HG03159 (cell line): Measurements from ENCODE around the gene CHD5.
"Not testable (repeated sequence)": the region's sequence is repeated elsewhere in the genome, so short reads cannot be mapped to it uniquely, and the experiment has no call there.

Experiments
- ATAC-seq: cut with Tn5 transposase; IDR thresholded peaks from one replicate; pipeline ENCODE4 v1.9.1; 2021; ENCODE audit warnings: mild to moderate bottlenecking, moderate library complexity; ENCODE audit not compliant: unreplicated experiment

CHD5 gene

DNA sequence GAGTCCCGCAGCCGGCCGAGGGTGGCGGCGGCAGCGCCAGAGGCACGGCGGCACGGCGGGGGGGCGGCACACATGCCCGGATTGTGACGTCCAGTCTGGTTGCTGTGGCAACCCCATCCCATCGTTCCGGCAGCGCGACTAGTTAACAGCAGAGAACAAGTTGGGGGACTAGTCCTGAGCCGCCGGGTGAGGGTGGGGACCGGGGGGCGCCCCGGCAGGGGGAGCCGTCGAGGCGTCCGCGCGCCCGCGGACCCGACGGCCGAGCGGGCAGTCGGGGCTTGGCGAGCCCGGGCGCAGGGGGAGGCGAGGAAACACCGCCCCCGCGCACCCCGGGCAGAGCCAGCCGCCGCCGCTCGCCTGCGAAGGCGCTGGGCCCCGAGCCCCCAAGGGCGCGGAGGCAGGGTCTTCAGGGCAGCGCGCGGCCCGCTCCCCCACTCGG lies at the start of gene CHD5:
TSS of gene CHD5 (minus strand) at position 54 of the 439 bp plus-strand sequence. CDS start 298 bp downstream, outside the sequence.
- ATAC-seq = no peak

GRCh38 chr1:6225651-6226050 lies 45.5 kb upstream of the CHD5 start:
- no peak for ATAC-seq

DNA sequence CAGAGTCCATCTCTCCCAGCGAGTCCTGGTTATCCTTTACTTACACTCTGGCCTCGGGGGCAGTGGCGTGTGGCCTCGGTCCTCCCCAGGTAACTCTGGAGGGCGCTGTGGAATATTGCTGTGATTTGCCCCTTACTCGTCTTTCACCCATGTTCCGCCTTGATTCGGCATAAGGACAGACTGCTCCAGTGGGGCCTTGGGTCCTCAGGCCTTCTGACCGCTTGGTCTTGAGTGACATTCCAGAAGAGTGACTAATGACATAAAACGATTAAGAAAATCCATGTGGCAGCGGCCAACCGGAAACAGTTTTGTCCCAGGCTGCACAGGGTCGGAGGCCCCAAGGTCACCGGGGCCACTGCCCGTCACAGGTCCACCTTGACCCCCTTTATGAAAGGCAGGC lies 44.6 kb upstream of the CHD5 start:
- ATAC-seq = no peak

DNA sequence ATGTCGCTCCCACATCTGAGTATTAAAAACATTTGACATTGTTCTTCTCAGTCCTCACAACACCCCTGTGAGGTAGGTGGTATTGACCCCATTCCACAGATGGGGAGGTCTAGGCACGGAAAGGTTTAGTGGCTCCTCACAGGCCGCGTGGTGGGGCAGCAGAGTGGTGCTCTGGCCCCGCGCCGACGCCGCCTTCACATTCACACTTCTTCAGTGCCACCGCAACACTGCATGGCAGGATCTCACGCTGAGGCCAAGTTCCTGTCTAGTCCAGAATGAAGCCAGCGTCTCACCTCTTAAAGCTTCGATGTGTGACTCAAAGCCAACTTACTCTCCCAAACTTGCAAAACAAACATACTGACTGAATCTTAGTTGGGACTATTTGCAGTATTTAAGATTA lies 43.5 kb upstream of the CHD5 start:
- no peak for ATAC-seq

DNA sequence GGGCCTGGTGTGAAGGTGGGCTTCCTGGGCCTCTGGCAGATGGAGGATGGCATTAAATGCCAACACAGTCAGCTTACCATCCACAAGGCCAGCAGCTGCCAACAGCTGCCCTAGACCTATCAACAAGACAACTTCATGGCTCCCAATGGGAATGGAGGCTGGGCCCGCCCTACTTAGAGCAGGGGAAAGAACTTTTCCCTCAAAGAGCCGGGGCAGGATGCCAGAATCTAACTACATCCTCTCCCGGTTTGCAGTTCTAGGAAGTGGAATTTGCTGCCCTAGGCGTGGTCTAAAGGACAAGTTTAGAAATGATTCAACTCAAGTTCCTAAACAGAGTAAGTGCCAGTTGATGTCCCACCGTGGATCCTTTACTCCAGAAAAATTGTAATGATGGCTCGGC lies 42.5 kb upstream of the CHD5 start:
- no peak for ATAC-seq

GRCh38 chr1:6221210-6221784 lies 41.2 kb upstream of the CHD5 start:
- no peak for ATAC-seq

DNA sequence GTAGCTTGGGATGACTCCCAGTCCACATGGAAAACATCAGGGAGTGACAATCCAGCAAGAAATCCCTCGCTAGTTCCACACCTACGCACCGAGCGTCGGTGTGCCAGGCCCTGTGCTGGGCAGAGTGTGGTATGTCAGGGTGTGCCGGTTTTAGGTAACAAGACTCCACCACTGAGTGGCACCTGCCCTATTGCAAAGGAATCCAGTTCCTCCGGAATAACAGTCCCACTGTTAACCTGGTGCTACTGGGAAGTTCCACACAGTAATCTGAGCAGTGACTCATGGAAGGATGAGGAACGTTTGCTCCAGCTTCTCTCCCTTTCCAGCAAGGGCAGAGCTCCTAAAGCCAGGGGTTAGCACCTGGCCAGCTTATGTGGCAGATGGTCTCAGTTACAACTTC lies 40.1 kb upstream of the CHD5 start:
- ATAC-seq = no peak

- not testable (repeated sequence) for ATAC-seq
Observed at GRCh38 chr1:6219641-6220040, 39.5 kb upstream of the CHD5 start.

- no peak for ATAC-seq
Observed at GRCh38 chr1:6218375-6219164, 38.4 kb upstream of the CHD5 start.

DNA sequence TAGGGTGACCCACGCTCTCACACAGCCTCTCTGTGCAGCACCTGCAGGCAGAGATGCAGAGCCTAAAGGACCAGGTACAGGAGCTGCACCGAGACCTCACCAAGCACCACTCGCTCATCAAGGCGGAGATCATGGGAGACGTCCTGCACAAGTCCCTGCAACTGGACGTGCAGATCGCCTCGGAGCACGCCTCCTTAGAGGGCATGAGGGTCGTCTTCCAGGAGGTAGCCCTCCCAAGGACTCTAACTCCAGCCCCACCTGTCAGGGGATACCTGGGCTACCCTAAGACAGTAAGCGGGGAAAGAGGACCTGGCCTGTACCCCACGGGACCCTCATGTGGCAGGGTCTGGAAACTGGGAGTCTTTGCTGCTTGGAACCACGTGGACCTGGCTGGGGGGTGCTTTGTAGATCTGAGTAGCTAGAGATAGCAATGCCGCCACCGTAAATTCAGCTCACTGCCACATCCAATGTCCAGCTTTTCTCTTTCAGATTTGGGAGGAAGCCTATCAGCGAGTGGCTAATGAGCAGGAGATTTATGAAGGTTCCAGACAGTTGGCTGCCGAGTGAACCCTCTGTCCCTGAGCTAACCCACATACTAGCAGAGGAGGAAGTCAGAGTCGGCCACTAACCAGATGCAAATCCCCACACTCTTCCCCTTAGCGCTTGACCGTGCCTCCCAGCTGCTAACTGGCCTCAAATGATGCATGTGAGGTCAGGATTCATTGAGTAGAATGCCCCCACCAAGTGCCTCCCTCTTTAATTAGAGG lies 32.3 kb upstream of the CHD5 start:
- ATAC-seq = no peak

DNA sequence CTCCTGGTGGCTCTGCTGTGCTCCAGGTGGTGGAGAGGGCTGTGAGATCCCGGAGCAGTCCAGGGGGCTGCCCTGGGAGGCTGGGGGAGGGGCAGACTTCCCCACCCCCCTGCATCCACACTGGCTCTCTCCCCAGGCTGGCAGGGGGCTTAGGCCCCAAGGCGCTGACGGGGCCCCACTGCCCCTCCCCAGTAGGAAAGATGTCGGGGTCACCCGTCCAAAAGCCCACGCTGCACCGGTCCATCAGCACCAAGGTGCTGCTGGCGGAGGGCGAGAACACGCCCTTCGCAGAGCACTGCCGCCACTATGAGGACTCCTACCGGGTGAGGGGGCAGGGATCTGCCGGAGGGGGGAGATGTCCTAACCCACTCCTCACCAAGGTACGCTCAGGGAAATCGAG lies 31.6 kb upstream of the CHD5 start:
- ATAC-seq = no peak

GRCh38 chr1:6210591-6211355 lies 30.7 kb upstream of the CHD5 start:
- ATAC-seq = no peak

DNA sequence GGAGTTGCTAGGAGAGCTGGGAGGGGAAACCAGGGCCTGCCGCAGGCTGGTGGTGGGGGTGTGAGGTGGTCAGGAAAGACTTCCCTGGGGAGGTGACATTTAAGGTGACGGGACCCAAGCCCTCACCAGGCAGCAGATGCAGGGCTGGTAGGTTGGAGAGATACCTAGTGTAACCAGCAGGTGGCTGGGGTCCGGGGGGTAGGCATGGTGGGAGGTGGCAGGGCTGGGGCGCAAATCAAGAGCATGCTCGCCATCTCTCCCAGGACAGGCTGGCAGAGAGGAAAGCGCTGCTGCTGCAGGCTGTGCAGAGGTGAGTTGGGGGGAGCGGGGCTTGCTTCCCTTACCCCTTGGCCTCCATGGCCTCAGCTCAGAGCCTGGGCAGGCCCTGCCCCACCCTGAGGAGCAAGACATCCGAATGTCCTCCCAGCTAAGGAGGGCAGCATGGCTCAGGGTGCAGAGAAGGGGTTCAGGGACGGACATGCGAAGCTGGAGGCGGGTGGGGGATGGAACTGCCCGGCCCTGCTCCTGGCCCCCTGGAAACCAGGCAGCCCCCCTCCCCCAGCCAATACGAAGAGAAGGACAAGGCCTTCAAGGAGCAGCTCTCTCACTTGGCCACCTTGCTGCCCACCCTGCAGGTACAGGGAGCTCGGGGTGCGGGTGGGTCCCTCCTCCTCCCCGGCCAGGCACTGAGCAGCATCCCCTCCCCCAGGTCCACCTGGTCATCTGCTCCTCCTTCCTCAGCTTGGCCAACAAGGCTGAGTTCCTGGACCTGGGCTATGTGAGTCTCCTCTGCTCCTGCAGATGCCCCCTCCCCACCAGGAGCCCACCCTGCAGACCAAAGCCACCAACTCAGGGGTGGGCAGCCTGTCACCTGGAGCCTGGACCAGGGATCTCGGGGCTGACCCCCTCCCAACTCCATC lies 29.8 kb upstream of the CHD5 start:
- ATAC-seq = no peak

GRCh38 chr1:6208723-6209660 lies 28.9 kb upstream of the CHD5 start:
- no peak for ATAC-seq

DNA sequence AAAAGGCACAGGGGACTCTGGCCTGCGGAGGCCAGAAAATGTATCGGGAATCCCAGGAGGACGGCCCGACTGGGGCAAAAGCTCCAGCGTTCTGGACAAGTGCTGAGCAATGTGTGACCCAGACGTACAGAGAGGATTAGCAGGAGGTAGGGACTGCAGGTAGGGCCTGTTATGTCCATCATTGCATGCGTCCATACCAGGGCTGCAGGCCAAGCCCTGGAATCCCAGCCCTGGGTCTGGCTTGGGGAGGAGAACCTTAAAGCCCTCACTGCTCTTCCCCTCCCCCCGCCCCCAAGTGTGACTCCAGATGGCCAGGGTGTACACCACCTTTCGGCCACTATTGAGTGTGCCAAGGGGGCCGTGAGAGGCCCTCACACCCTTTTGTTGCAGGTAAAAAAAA lies 27.8 kb upstream of the CHD5 start:
- ATAC-seq = no peak

DNA sequence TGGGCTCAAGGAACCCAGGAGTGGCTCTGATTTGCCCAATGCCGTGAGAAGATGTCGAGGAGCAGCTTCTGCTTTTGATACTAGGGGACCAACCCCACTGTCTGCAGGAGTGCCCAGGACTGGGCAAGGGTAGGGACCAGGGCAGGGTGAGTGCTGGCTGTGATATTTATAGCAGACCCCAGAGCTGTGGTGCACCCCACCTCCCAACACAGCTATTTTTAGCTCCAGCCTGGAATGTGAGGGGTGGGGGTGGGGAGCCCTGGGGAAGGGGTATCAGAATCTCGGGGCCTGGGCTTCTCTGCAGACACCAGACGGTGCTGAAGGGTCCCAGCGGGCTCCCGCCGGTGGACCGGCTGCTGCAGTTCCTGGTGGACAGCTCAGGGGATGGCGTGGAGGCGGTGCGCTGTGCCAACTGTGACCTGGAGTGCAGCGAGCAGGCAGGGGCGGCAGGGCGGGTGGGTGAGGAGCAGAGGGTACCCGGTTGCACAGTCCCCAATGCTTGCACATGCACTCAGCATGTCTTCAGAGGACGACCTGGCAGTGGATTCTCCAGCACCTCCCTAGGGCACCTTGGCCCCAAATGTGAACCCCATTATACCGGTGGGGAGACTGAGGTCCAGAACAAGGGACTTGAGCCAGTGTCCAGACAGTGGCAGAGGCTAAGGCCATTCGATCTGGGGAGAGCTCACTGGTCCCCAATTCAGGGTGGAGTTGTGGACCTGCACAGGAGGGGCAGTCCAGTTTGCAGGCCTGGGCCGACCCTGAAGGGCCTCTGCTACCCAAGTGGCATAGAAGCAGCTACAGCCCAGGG lies 27.2 kb upstream of the CHD5 start:
- ATAC-seq = no peak

DNA sequence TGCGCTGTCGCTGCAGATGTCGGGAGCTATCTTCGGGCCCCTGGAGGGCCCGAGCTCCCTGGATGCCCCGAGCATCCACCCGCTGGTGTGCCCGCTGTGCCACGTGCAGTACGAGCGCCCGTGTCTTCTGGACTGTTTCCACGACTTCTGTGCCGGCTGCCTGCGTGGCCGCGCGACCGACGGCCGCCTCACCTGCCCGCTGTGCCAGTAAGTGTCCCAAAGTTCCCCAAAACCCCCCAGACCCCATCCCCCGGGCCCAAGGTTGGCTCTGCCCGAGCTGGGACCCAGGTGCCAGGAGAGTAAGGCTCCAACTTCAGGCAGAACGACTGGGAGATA lies 26.4 kb upstream of the CHD5 start:
- ATAC-seq = no peak

DNA sequence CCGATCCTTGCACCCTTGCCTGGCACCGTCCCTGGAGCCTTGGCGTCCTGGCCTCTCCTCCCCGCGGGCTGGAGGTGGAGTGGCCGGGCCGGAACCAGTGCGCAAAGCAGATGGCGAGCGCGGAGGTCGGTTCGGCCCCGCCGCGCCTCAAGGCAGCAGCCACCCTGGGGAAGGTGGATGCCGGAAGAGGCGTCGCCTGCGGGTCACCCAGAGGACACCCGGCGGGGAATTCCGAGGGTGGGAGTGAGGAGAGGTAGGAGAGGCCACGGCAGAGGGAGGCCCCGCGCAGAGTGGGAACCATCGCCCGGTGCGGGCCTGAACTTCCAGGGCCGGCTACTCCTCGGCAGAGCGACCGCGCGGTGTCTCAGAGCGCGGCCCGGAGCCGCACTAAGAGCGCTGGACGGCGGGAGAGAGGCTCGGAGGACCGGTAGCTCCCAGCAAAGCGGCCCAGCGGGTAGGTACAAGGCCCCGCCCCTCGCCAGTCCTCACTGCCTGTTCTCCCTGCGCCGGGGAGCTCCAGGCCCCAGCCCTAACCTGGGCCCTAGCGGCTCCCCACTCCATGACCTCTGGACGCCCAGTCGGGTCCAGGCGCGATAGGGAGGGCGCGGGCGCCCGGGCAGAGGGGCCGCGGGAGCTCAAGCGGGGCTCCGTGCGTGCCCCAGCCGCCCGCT lies 25.9 kb upstream of the CHD5 start, which contains the start of gene RNF207:
TSS of gene RNF207 (plus strand) at position 271 of the 671 bp plus-strand sequence. CDS start 417 bp downstream, outside the sequence.
- ATAC-seq = peak; percentile 56
